ENCODE results near the gene TIMM50.

TIMM50 gene

GRCh38 chr19:39502640-39503417, 22.2 kb downstream of the TIMM50 start:
- no peak for DNase-seq

- no peak for DNase-seq
These were observed 25.9 kb downstream of the TIMM50 start for GRCh38 chr19:39506598-39506943.

GRCh38 chr19:39506944-39507714, 26.5 kb downstream of the TIMM50 start:
- peak; percentile 54 for DNase-seq

- DNase-seq, result no peak
These were observed 27.2 kb downstream of the TIMM50 start for GRCh38 chr19:39507715-39508364.

GRCh38 chr19:39508629-39509028, 28.0 kb downstream of the TIMM50 start:
- DNase-seq, result no peak

GRCh38 chr19:39509233-39509632, 28.6 kb downstream of the TIMM50 start:
- no peak for DNase-seq

GRCh38 chr19:39512988-39513387, 32.4 kb downstream of the TIMM50 start:
- no peak for DNase-seq

- no peak for DNase-seq
These were observed 34.4 kb downstream of the TIMM50 start, which contains the start of gene SELENOV for GRCh38 chr19:39514840-39515550. SELENOV (plus strand) TSS chr19:39515139; CDS start chr19:39515213, 74 bp downstream.

- DNase-seq, result no peak
These were observed 35.0 kb downstream of the TIMM50 start for GRCh38 chr19:39515551-39516191.

GRCh38 chr19:39516270-39516669, 35.6 kb downstream of the TIMM50 start:
- DNase-seq, result no peak

GRCh38 chr19:39517432-39517831, 36.8 kb downstream of the TIMM50 start:
- DNase-seq, result no peak

- DNase-seq, result no peak
These were observed 37.8 kb downstream of the TIMM50 start for GRCh38 chr19:39518458-39518857.

- no peak for DNase-seq
These were observed 38.3 kb downstream of the TIMM50 start for GRCh38 chr19:39518975-39519374.

GRCh38 chr19:39520541-39521484, 40.2 kb downstream of the TIMM50 start:
- no peak for DNase-seq

GRCh38 chr19:39524495-39524894, 43.9 kb downstream of the TIMM50 start:
- no peak for DNase-seq

- no peak for DNase-seq
These were observed 44.6 kb downstream of the TIMM50 start for GRCh38 chr19:39525205-39525604.

GRCh38 chr19:39531834-39532232, 51.2 kb downstream of the TIMM50 start:
- DNase-seq, result no peak

- DNase-seq, result peak; percentile 64
These were observed 51.8 kb downstream of the TIMM50 start, which contains the start of gene EID2B for GRCh38 chr19:39532233-39533002. EID2B (minus strand) TSS chr19:39532852; CDS start chr19:39532802, 50 bp downstream.

- DNase-seq, result no peak
These were observed 52.4 kb downstream of the TIMM50 start for GRCh38 chr19:39533003-39533512.

GRCh38 chr19:39533791-39534190, 53.2 kb downstream of the TIMM50 start:
- DNase-seq, result no peak

All from NCI-H1417 treated with DMSO at 0.1 percent for 48 hours (cell line).